ENCODE results near the gene AURKAIP1. TPM values are rescaled to one million over a fixed set of nuclear protein-coding genes. Genes with fewer than 3 reads are reported as not detected.

Gene AURKAIP1
- total RNA-seq, 1 donor from 2014 or later = 93.5 TPM

DNA sequence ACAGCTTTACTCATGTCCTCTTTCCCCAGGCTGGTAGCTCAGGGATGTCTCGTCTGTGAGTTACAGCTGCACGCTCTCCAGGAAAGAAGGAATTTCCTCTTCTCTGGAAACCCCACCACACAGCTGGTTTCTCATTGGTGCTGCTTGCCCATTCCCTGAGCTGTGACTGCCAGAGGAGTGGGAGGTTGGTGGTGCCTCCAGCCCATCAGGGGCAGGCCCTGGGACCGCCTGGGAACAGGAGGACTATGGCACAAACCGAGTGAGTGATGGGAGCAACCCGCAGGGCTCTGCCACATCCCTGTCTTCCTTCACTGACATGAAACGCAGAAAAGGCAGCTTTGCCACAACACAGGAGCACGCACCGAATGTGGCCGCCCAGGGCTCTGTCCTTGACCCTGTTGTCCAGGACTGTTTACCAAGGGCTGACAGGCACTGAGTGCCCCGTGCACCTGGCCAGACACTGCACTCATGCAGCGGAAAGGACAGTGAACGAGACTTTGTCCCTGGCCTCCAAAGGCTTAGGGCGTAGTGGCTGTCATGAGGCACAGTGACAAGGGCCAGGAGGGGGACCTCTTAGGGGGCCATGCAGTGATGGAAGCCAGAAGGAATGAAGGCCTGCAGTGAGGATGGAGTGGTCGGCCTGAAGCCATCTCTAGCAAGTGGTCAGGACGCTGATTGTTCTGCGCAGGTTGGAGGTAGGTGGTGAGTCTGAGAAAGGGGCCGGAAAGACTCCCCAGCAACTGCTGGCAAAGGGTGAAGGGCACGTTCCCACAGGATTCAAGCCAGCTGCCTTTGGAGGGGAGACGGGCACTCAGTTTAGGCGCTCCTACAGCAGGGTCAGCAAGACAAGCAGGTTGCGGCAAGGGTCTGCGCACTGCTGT, 25.8 kb upstream of the AURKAIP1 start:
- TF ChIP-seq, protein P1, sequence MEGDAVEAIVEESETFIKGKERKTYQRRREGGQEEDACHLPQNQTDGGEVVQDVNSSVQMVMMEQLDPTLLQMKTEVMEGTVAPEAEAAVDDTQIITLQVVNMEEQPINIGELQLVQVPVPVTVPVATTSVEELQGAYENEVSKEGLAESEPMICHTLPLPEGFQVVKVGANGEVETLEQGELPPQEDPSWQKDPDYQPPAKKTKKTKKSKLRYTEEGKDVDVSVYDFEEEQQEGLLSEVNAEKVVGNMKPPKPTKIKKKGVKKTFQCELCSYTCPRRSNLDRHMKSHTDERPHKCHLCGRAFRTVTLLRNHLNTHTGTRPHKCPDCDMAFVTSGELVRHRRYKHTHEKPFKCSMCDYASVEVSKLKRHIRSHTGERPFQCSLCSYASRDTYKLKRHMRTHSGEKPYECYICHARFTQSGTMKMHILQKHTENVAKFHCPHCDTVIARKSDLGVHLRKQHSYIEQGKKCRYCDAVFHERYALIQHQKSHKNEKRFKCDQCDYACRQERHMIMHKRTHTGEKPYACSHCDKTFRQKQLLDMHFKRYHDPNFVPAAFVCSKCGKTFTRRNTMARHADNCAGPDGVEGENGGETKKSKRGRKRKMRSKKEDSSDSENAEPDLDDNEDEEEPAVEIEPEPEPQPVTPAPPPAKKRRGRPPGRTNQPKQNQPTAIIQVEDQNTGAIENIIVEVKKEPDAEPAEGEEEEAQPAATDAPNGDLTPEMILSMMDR (IDR thresholded peaks at IDR 0.05; ENCODE audit: insufficient read depth, low read length, severe bottlenecking) = no peak
- no peaks in the 10 kb centered on the region for H3K27me3 ChIP-seq (ENCODE audit: control insufficient read depth, insufficient read depth, low read length)
- DNase-seq (ENCODE audit: low read depth) = no peak
- H3K4me3 ChIP-seq (ENCODE audit: low read depth, low read length) = peak overlapping the region; percentile 92
- H3K36me3 ChIP-seq (ENCODE audit: control insufficient read depth, insufficient read depth, low read length) = peaks cover 34% of the 10 kb centered on the region
- FAIRE-seq = no peak

DNA sequence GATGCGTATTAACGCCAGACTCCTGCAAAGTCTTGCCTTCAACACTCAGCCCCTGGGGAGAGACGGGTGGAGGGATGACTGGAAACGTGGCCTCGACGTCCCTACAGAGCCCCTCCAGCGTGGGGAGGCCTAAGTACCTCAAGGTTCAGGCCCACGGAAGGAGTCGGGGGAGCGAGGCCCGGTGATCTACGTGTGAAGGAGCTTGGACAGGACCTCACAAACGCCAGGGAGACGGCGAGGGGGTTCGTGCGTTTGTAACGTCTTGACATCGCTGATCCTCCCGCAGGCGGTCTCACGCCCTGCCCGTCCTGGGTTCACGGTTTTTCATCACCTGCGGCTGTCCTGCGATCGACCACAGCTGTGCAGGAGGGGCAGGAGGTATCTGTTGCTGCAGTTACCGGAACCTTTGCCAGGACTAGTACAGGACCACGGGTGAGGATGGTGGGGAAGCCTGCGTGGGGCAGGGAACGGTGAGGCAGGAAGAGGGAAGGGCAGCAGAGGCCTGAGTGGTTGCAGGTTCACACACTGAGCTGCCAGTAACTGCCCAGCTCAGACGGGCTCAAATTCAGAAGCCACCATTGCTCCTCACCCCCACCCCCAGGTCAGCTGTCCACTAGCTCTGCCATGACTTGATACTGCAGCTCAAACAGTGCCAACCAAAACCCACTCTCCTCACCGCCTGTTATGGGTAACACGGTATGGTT, 25.0 kb upstream of the AURKAIP1 start:
- TF ChIP-seq, protein P1 (IDR thresholded peaks at IDR 0.05; ENCODE audit: insufficient read depth, low read length, severe bottlenecking) = no peak
- H3K36me3 ChIP-seq (ENCODE audit: control insufficient read depth, insufficient read depth, low read length) = peaks cover 33% of the 10 kb centered on the region
- H3K4me3 ChIP-seq (ENCODE audit: low read depth, low read length) = peak overlapping the region; percentile 92
- H3K27me3 ChIP-seq (ENCODE audit: control insufficient read depth, insufficient read depth, low read length) = no peaks in the 10 kb centered on the region
- FAIRE-seq (no peak), DNase-seq (ENCODE audit: low read depth) (no peak)

- FAIRE-seq (no peak), DNase-seq (ENCODE audit: low read depth) (peak; percentile 88)
- peak within 1 kb of the TSS; percentile 92 for H3K4me3 ChIP-seq (ENCODE audit: low read depth, low read length)
- TF ChIP-seq, protein P1 (IDR thresholded peaks at IDR 0.05; ENCODE audit: insufficient read depth, low read length, severe bottlenecking) = peak; percentile 70
- H3K36me3 ChIP-seq (ENCODE audit: control insufficient read depth, insufficient read depth, low read length) = peaks cover 30% of the 10 kb centered on the region
- H3K27me3 ChIP-seq (ENCODE audit: control insufficient read depth, insufficient read depth, low read length) = no peaks in the 10 kb centered on the region
Observed at GRCh38 chr1:1399187-1399871, 24.3 kb upstream of the AURKAIP1 start, which contains the start of gene CCNL2. Gene CCNL2, minus strand, starts transcription at chr1:1399335. Its CDS starts 29 bp downstream, at chr1:1399306.

- no peak for FAIRE-seq
Observed at GRCh38 chr1:1398677-1399186, 23.7 kb upstream of the AURKAIP1 start.

More at GRCh38 chr1:1398677-1399186, 23.7 kb upstream of the AURKAIP1 start:
- TF ChIP-seq, protein P1 (IDR thresholded peaks at IDR 0.05; ENCODE audit: insufficient read depth, low read length, severe bottlenecking) = no peak
- Histone ChIP-seq H3K4me3 (ENCODE audit: low read depth, low read length) (peak overlapping the region; percentile 92), H3K36me3 (ENCODE audit: control insufficient read depth, insufficient read depth, low read length) (peaks cover 34% of the 10 kb centered on the region), H3K27me3 (ENCODE audit: control insufficient read depth, insufficient read depth, low read length) (no peaks in the 10 kb centered on the region)
- no peak for DNase-seq (ENCODE audit: low read depth)
